GM18858 (cell line): Measurements from ENCODE around the gene ESYT2.
A peak's percentile ranks its signal among the peaks of the same experiment; 100 is the strongest.
"Not testable (repeated sequence)": the region's sequence is repeated elsewhere in the genome, so short reads cannot be mapped to it uniquely, and the experiment has no call there.

Experiments used
- ATAC-seq: cut with Tn5 transposase; IDR thresholded peaks from one replicate; pipeline ENCODE4 v1.9.1; 2021; ENCODE audit not compliant: unreplicated experiment

The ESYT2 gene

GRCh38 chr7:158829342-158830210 lies at the start of gene ESYT2:
ESYT2 (minus strand) TSS chr7:158829509; CDS start chr7:158829418, 91 bp downstream.
- peak; percentile 77 for ATAC-seq

GRCh38 chr7:158878151-158879079 lies 49.1 kb upstream of the ESYT2 start:
- not testable (repeated sequence) for ATAC-seq

- no peak for ATAC-seq
Observed at GRCh38 chr7:158876984-158877383, 47.7 kb upstream of the ESYT2 start.

GRCh38 chr7:158869876-158870275 lies 40.6 kb upstream of the ESYT2 start:
- ATAC-seq = no peak

GRCh38 chr7:158868764-158869410 lies 39.6 kb upstream of the ESYT2 start:
- no peak for ATAC-seq

GRCh38 chr7:158867214-158867984 lies 38.1 kb upstream of the ESYT2 start:
- ATAC-seq = no peak

- no peak for ATAC-seq
Observed at GRCh38 chr7:158865977-158866376, 36.7 kb upstream of the ESYT2 start.

GRCh38 chr7:158865462-158865922 lies 36.2 kb upstream of the ESYT2 start:
- no peak for ATAC-seq

- no peak for ATAC-seq
Observed at GRCh38 chr7:158864833-158865232, 35.5 kb upstream of the ESYT2 start.

GRCh38 chr7:158864507-158864820 lies 35.2 kb upstream of the ESYT2 start:
- ATAC-seq = no peak

- peak; percentile 31 for ATAC-seq
Observed at GRCh38 chr7:158863611-158864506, 34.5 kb upstream of the ESYT2 start.

GRCh38 chr7:158862985-158863610 lies 33.8 kb upstream of the ESYT2 start:
- ATAC-seq = peak; percentile 48

- no peak for ATAC-seq
Observed at GRCh38 chr7:158861936-158862704, 32.8 kb upstream of the ESYT2 start.

- ATAC-seq = no peak
Observed at GRCh38 chr7:158861004-158861787, 31.9 kb upstream of the ESYT2 start.

GRCh38 chr7:158860394-158860793 lies 31.1 kb upstream of the ESYT2 start:
- no peak for ATAC-seq

- ATAC-seq = no peak
Observed at GRCh38 chr7:158858592-158859503, 29.5 kb upstream of the ESYT2 start.
